ENCODE results near the gene TUBB3. TPM values are rescaled to one million over a fixed set of nuclear protein-coding genes. Genes with fewer than 3 reads are reported as not detected.
A peak's percentile ranks its signal among the peaks of the same experiment; 100 is the strongest.
"Not testable (repeated sequence)": the region's sequence is repeated elsewhere in the genome, so short reads cannot be mapped to it uniquely, and the experiment has no call there.

TUBB3 gene
- polyA plus RNA-seq (2012; ENCODE audit: missing spikeins): 0.38 TPM

DNA sequence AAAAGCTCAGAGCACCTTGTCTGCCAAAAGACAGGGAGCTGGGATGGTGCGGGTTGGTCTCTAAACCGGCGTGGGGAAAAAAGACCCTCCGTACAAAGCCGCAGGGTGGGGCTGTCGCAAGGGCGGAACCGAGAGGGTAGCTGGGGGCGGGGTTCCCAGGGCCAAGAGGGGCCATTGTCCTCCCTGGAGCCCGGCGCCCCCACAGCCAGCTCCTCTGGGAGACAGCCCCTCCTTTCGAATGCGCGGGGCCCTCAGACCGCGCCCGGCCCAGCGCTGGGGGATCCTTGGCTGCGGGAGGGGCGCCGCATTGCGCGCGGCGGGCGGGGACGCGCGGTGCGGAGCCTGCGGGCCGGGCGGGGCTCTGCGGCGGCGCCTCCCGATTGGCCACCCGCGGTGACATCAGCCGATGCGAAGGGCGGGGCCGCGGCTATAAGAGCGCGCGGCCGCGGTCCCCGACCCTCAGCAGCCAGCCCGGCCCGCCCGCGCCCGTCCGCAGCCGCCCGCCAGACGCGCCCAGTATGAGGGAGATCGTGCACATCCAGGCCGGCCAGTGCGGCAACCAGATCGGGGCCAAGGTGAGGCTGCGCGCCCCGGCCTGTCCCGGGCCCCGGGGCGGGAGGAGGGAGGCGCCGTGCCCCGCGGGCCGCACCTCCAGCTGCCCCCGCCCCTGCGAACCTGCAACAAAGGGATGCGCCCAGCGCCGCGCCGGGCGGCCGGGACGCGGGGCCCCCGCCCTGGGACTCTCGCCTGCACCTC lies at the start of gene TUBB3:
Gene TUBB3 (plus strand): TSS at position 459 of the 756 bp plus-strand sequence. CDS start 60 bp downstream, at position 519.
- no peak for FAIRE-seq
- DNase-seq (ENCODE audit: insufficient read length): peak; percentile 73
- no peak for TF ChIP-seq POLR2A (IDR thresholded peaks at IDR 0.05; ENCODE audit: low read depth, low read length)
- no peak for TF ChIP-seq POLR2AphosphoS5 (IDR thresholded peaks at IDR 0.05; ENCODE audit: low read depth, low read length)
- no peak for TF ChIP-seq TAF1 (IDR thresholded peaks at IDR 0.05; ENCODE audit: borderline replicate concordance, low read depth, low read length)

- peak; percentile 99 for FAIRE-seq
- TF ChIP-seq POLR2AphosphoS5 (IDR thresholded peaks at IDR 0.05; ENCODE audit: low read depth, low read length) (0 out of 2 replicates have a peak, but pooled peaks have one; percentile 17), POLR2A (IDR thresholded peaks at IDR 0.05; ENCODE audit: low read depth, low read length) (no peak), TAF1 (IDR thresholded peaks at IDR 0.05; ENCODE audit: borderline replicate concordance, low read depth, low read length) (no peak)
- DNase-seq (ENCODE audit: insufficient read length): peak; percentile 85
Observed at GRCh38 chr16:89873972-89874689, 49.0 kb upstream of the TUBB3 start.

DNA sequence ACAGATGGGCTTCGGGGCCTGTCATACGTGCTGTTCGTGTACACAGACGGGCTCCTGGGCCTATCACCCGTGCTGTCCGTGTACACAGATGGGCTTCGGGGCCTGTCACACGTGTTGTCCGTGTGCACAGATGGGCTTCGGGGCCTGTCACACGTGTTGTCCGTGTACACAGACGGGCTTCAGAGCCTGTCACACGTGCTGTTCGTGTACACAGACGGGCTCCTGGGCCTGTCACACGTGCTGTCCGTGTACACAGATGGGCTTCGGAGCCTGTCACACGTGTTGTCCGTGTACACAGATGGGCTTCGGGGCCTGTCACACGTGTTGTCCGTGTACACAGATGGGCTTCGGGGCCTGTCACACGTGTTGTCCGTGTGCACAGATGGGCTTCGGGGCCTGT lies 44.0 kb upstream of the TUBB3 start:
- FAIRE-seq; DNase-seq (ENCODE audit: insufficient read length): not testable (repeated sequence)

GRCh38 chr16:89880477-89881367 lies 42.4 kb upstream of the TUBB3 start:
- DNase-seq (ENCODE audit: insufficient read length) (no peak), FAIRE-seq (no peak)
- no peak for TF ChIP-seq TAF1 (IDR thresholded peaks at IDR 0.05; ENCODE audit: borderline replicate concordance, low read depth, low read length)
- no peak for TF ChIP-seq POLR2A (IDR thresholded peaks at IDR 0.05; ENCODE audit: low read depth, low read length)
- no peak for TF ChIP-seq POLR2AphosphoS5 (IDR thresholded peaks at IDR 0.05; ENCODE audit: low read depth, low read length)

- TF ChIP-seq TAF1 (IDR thresholded peaks at IDR 0.05; ENCODE audit: borderline replicate concordance, low read depth, low read length) (no peak), POLR2A (IDR thresholded peaks at IDR 0.05; ENCODE audit: low read depth, low read length) (no peak), POLR2AphosphoS5 (IDR thresholded peaks at IDR 0.05; ENCODE audit: low read depth, low read length) (no peak)
- FAIRE-seq: no peak
- DNase-seq (ENCODE audit: insufficient read length): no peak
Observed at GRCh38 chr16:89881368-89881730, 41.8 kb upstream of the TUBB3 start.

GRCh38 chr16:89883346-89884040 lies 39.6 kb upstream of the TUBB3 start:
- no peak for TF ChIP-seq POLR2A (IDR thresholded peaks at IDR 0.05; ENCODE audit: low read depth, low read length)
- no peak for TF ChIP-seq TAF1 (IDR thresholded peaks at IDR 0.05; ENCODE audit: borderline replicate concordance, low read depth, low read length)
- no peak for TF ChIP-seq POLR2AphosphoS5 (IDR thresholded peaks at IDR 0.05; ENCODE audit: low read depth, low read length)
- no peak for FAIRE-seq
- DNase-seq (ENCODE audit: insufficient read length): no peak

DNA sequence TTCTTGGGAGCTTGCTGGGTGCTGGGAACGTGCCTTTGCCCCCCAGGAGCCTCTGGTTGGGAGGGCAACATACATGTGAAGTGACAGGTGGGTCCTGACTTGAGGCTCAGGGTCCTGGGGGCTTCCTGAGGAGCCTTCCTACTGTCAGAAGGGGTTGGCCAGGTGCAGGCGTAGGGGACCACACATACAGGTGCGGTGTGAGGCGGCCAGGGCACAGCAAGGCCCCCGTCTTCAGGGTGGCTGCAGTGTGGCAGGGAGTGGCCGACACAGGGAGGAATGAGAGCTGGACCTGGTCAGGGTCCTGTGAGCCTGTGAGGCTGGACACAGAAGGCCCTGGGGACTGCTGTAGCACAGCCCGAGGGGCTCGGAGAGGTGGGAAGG lies 39.1 kb upstream of the TUBB3 start:
- no peak for TF ChIP-seq POLR2AphosphoS5 (IDR thresholded peaks at IDR 0.05; ENCODE audit: low read depth, low read length)
- no peak for TF ChIP-seq POLR2A (IDR thresholded peaks at IDR 0.05; ENCODE audit: low read depth, low read length)
- no peak for TF ChIP-seq TAF1 (IDR thresholded peaks at IDR 0.05; ENCODE audit: borderline replicate concordance, low read depth, low read length)
- no peak for FAIRE-seq
- no peak for DNase-seq (ENCODE audit: insufficient read length)

DNA sequence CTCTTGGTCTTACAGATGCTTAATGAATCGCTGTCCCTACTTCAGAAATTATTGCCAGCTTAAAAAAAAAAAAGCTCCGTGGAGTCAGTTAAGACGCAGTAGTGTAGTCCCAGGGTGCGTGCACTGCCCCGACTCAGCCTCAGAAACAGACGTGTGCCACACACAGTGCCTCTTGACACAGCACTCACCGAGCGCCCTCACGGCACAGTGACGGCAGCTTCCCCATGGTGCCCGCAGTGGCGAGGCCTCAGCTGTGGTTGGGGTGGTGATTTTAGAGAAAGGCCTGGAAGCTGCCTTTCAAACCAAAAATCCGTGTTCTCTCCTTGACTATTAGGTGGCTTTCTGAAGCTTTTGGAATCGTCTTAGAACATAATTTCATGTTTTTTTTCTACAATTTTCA lies 35.9 kb upstream of the TUBB3 start:
- no peak for TF ChIP-seq POLR2AphosphoS5 (IDR thresholded peaks at IDR 0.05; ENCODE audit: low read depth, low read length)
- TF ChIP-seq POLR2A (IDR thresholded peaks at IDR 0.05; ENCODE audit: low read depth, low read length): no peak
- no peak for TF ChIP-seq TAF1 (IDR thresholded peaks at IDR 0.05; ENCODE audit: borderline replicate concordance, low read depth, low read length)
- no peak for FAIRE-seq

DNA sequence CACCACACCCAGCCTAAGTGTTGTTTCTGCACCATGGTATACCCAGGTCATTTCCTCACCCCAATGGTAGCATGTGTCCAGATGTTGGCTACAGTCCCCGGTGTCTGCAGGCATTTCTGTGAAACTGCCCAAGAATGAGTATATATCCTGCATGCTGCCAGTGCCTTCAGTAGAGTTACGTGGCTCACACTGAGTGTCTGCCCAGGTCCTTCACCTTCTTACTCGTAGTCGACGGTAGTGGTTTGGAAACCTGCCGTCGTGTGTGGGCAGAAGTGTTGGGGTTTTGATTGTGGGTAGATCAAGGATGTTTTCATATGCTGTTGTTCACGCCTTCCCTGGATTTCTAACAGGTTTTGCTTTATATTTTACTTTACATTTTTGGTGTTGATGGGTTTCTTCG lies 32.9 kb upstream of the TUBB3 start:
- no peak for DNase-seq (ENCODE audit: insufficient read length)
- FAIRE-seq: no peak
- TF ChIP-seq TAF1 (IDR thresholded peaks at IDR 0.05; ENCODE audit: borderline replicate concordance, low read depth, low read length) (no peak), POLR2AphosphoS5 (IDR thresholded peaks at IDR 0.05; ENCODE audit: low read depth, low read length) (no peak), POLR2A (IDR thresholded peaks at IDR 0.05; ENCODE audit: low read depth, low read length) (no peak)

More for the DNA sequence above, 35.9 kb upstream of the TUBB3 start:
- no peak for DNase-seq (ENCODE audit: insufficient read length)

- TF ChIP-seq TAF1 (IDR thresholded peaks at IDR 0.05; ENCODE audit: borderline replicate concordance, low read depth, low read length) (no peak), POLR2A (IDR thresholded peaks at IDR 0.05; ENCODE audit: low read depth, low read length) (no peak), POLR2AphosphoS5 (IDR thresholded peaks at IDR 0.05; ENCODE audit: low read depth, low read length) (no peak)
- DNase-seq (ENCODE audit: insufficient read length) (no peak), FAIRE-seq (no peak)
Observed at GRCh38 chr16:89890886-89891657, 32.1 kb upstream of the TUBB3 start.

All from GM12892 (cell line).